ENCODE measurements around the gene ELAPOR1.

DNA sequence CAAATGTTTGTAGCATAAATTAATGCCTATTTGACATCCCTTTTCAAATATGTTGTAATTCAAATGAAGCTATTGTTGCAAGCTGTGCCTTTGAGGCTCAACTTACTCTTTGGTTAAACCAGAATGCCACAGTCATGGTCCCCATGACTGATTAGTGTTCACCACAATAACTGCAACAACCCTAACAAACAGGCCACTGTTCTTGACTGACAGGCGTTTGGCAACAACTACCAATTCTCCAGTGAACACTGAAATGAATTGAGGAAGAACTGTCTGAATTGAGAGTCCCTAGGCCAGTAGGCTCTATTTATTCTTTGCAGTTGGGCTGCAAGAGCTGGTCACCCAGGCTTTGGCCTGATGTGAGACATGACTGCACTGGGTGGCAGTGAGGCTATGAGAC lies 30.0 kb upstream of the ELAPOR1 start:
- TF ChIP-seq CTCF (IDR thresholded peaks at IDR 0.05) (no peak), POLR2A (IDR thresholded peaks at IDR 0.05) (no peak), POLR2AphosphoS5 (IDR thresholded peaks at IDR 0.05; ENCODE audit: insufficient read depth in 1 of 2, low read depth in 1 of 2) (no peak)
